ENCODE measurements around the gene TEDC2. TPM values are rescaled to one million over a fixed set of nuclear protein-coding genes. Genes with fewer than 3 reads are reported as not detected.

TEDC2 gene
- total and polyA plus RNA-seq, 10 of the 15 experiments (the other 5 are each of a cell fraction or from before 2014, with no cell fraction given) = 0.23 to 47.9 (median 19.1) TPM

- TF ChIP-seq BCL11A (IDR thresholded peaks at IDR 0.05; ENCODE audit: low read depth, low read length) = peak; percentile 59; the same call in 1 of the 2 replicates
- no peak for TF ChIP-seq TBL1XR1 (IDR thresholded peaks at IDR 0.05; ENCODE audit: low read depth, low read length)
- TF ChIP-seq CHD2 (IDR thresholded peaks at IDR 0.05; ENCODE audit: borderline replicate concordance, low read depth, low read length) = peak; percentile 80
- TF ChIP-seq MEF2B (IDR thresholded peaks at IDR 0.05; ENCODE audit: partially characterized antibody, poor library complexity, severe bottlenecking) = peak; percentile 99
- TF ChIP-seq IKZF2 (IDR thresholded peaks at IDR 0.05) = peak; percentile 63 to 79; a peak in 3 of 4 replicates
- 0 out of 2 replicates have a peak, but pooled peaks have one; percentile 26 for TF ChIP-seq SMARCA5 (IDR thresholded peaks at IDR 0.05)
- no peak for TF ChIP-seq FOS (IDR thresholded peaks at IDR 0.05; ENCODE audit: borderline replicate concordance, extremely low read depth, insufficient read length)
- TF ChIP-seq BCL3 (IDR thresholded peaks at IDR 0.05; ENCODE audit: borderline replicate concordance, insufficient read depth, low read depth, low read length, poor library complexity, severe bottlenecking) = peak; percentile 20
- TF ChIP-seq NBN (IDR thresholded peaks at IDR 0.05) = peak; percentile 79
- no peak for TF ChIP-seq TAF1 (IDR thresholded peaks at IDR 0.05; ENCODE audit: borderline replicate concordance, low read depth, low read length)
- peak; percentile 70 for TF ChIP-seq NR2F1 (conservative IDR thresholded peaks at IDR 0.05)
- TF ChIP-seq TCF12 (IDR thresholded peaks at IDR 0.05; ENCODE audit: low read depth, low read length) = peak; percentile 98
- peak; percentile 69; the same call in 1 of the 2 replicates for TF ChIP-seq BACH1 (IDR thresholded peaks at IDR 0.05; ENCODE audit: borderline replicate concordance)
- peak; percentile 66; the same call in 1 of the 2 replicates for TF ChIP-seq HDGF (IDR thresholded peaks at IDR 0.05)
- TF ChIP-seq PAX5 (IDR thresholded peaks at IDR 0.05; ENCODE audit: borderline replicate concordance, low read depth, low read length) = peak; percentile 85
- peak; percentile 48; the same call in 1 of the 2 replicates for TF ChIP-seq LARP7 (IDR thresholded peaks at IDR 0.05)
Observed at GRCh38 chr16:2468725-2469398, 9.0 kb downstream of the TEDC2 start (continued).

All from GM12878 (cell line).